Lower leg skin (tissue), 3 donors: ENCODE measurements around the gene PGK1.

Experiments used
- CTCF ChIP-seq, 3 donors: fragments of 450-650 bp; IDR thresholded peaks; one replicate each; pipeline ENCODE4 v1.5.1; 2016; ENCODE audit warnings: antibody characterized with exemption in 3 of 3, mild to moderate bottlenecking in 3 of 3, moderate library complexity in 2 of 3
- POLR2A ChIP-seq, 2 donors: fragments of 450-650 bp; IDR thresholded peaks; one replicate each; pipeline ENCODE4 v1.6.1; 2016 to 2017; ENCODE audit warnings: antibody characterized with exemption in 2 of 2, mild to moderate bottlenecking in 1 of 2, moderate library complexity in 1 of 2

GRCh38 chrX:78124307-78124706 is 20.3 kb downstream of the PGK1 start:
- no peak for TF ChIP-seq CTCF (IDR thresholded peaks at IDR 0.05)
- no peak for TF ChIP-seq POLR2A (IDR thresholded peaks at IDR 0.05)
